NB4 (cell line): ENCODE data around the gene EHMT2.

ENCODE experiments used
- CTCF ChIP-seq: IDR thresholded peaks from one replicate; pipeline ENCODE4 v1.5.1; 2012; ENCODE audit warnings: low read depth, low read length
- MAX ChIP-seq: IDR thresholded peaks from 2 replicates; pipeline ENCODE4 v1.6.1; 2011; ENCODE audit warnings: low read depth, low read length
- POLR2A ChIP-seq: IDR thresholded peaks from 2 replicates; pipeline ENCODE4 v1.6.1; 2011; ENCODE audit warnings: mild to moderate bottlenecking; ENCODE audit not compliant: insufficient read length; ENCODE audit errors: extremely low read depth

- TF ChIP-seq CTCF (no peak), POLR2A (no peak), MAX (no peak)
Observed at GRCh38 chr6:31945507-31946369, 48.2 kb upstream of the EHMT2 start, which contains the start of gene CFB.
